Stimulated activated CD8-positive, alpha-beta memory T cell treated with anti-CD3 and anti-CD28 coated beads, Interleukin-15, amount 100 ng/mL, for 1 hour (primary cell): ENCODE results near the gene SDF4.
"Not testable (repeated sequence)": the region's sequence is repeated elsewhere in the genome, so short reads cannot be mapped to it uniquely, and the experiment has no call there.

ENCODE experiments used
- DNase-seq: peaks from one replicate; pipeline ENCODE4 v3.0.0-alpha.2; 2020; ENCODE audit warnings: low read depth

SDF4 gene

DNA sequence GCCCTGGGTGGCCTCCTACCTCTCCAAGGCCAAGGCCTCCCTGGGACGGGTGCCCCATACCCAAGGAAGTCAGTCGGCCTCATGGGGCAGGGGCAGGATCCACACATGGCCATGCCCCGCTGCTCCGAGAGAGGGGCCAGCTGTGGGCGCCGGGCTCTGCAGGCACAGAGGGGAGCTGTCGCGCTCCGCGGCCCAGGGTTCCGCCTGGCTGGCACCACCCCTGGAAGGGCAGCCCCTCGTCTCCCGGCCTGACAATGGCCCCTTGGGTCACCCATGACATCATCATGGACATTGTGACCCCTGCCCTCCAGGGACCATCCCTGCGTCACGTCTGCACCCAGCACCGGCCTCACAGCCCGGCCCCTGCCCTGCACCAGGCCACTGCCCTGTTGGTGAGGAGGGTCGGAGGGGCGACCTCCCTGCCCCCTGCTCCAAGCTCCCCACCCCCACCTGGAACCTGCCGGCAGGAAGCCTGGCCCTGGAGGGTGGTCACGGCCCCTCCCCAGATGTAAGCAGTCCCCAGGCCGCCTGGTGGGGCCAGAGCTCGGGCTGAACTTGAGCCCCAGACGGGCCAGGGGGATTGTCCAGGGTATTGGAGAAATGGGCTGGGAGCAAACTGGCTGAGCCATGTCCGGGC, 52.3 kb downstream of the SDF4 start:
- DNase-seq: no peak

DNA sequence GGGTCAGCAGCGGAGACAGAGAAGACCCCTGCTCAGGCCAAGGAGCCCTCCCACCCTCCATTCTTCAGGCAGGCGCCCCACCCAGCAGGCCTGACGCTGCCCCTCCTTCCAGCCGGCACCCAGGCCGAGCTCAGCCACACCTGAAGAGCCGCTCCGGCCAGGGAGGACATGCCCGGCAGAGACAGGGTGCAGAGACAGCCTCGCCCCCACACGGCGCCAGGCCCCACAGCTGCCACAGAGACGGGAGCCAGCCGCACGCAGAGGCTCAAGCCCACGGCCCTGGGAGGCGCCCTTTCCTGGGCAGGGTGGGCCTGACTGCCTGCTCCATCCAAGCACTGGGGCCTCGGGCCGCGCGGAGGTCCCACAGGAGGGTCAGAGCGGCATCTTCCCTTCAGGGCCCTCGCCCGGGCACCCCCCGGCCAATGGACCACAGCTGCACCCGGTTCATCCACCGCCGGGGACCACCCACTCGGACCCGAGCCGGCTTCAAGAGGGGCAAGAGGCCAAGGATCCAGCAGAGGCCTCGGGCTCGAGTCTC, 52.9 kb downstream of the SDF4 start:
- DNase-seq: no peak

DNA sequence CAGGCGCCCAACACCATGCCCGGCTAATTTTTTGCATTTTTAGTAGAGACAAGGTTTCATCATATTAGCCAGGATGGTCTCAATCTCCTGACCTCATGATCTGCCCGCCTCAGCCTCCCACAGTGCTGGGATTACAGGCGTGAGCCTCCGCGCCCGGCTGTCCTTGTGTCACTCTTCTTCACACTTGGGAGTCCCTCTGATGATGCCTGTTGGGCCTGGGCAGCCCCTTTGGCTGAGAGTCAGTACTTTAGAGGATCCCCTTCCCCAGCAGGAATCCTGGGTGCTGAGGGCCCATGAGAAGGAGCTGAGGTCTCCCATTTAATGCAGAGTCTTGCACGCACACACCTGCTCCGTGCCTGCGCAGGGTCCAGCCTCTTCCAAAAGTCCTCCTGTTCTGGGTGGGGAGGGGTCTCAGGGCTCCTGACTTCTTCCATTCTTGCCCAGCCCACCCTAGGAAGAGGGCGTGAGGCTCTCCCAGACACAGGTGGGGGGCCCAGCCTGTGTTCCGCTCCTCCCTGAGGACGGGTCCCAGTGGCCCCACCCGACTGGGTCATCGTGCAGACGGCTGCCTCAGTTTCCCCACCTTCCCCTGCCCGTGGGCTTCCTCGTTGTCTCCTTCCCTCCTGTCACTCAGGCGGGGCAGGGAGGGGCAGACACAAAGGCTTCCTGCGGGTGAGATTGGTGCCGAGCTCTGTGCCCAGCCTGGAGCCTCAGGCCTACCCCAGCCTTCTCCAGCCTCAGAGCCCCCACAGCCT, 54.2 kb downstream of the SDF4 start:
- DNase-seq: no peak

DNA sequence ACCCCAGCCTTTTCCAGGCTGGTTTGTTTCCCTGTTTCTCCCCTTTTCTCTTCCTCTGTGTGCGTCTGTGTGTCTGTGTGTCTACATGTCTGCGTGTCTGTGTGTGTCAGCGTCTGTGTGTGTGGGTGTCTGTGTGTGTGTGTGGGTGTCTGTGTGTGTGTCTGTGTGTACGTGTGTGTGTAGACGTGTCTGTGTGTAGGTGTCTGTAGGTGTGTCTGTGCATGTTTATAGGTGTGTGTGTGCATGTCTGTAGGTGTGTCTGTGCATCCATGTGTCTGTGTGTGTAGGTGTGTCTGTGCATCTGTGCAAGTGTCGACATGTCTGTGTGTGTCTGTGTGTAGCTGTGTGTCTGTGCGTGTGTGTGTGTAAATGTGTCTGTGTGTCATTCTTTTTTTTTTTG, 54.9 kb downstream of the SDF4 start:
- DNase-seq: no peak

DNA sequence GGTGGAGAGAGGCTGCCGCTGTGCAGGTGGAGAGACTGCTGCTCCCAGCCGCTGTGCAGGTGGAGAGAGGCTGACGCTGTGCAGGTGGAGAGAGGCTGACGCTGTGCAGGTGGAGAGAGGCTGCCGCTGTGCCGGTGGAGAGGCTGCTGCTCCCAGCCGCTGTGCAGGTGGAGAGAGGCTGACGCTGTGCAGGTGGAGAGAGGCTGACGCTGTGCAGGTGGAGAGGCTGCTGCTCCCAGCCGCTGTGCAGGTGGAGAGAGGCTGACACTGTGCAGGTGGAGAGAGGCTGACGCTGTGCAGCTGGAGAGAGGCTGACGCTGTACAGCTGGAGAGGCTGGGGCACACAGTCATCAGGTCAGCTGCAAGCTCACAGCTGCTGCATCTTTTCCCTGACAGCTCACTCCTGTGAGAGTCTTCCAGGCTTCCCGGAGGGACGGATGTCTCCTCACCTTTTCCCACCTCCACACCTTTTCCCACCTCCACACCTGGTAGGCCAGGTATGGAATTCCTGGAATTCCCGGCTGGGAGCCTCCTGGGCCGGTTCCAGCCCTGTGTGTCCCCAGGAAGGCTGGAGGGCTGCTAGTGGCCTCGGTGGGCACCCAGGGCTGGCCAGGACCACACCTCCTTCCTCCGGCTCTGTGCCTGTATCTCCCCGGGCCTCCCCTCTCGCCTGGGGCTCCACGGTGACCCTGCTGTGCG, 55.6 kb downstream of the SDF4 start:
- not testable (repeated sequence) for DNase-seq

DNA sequence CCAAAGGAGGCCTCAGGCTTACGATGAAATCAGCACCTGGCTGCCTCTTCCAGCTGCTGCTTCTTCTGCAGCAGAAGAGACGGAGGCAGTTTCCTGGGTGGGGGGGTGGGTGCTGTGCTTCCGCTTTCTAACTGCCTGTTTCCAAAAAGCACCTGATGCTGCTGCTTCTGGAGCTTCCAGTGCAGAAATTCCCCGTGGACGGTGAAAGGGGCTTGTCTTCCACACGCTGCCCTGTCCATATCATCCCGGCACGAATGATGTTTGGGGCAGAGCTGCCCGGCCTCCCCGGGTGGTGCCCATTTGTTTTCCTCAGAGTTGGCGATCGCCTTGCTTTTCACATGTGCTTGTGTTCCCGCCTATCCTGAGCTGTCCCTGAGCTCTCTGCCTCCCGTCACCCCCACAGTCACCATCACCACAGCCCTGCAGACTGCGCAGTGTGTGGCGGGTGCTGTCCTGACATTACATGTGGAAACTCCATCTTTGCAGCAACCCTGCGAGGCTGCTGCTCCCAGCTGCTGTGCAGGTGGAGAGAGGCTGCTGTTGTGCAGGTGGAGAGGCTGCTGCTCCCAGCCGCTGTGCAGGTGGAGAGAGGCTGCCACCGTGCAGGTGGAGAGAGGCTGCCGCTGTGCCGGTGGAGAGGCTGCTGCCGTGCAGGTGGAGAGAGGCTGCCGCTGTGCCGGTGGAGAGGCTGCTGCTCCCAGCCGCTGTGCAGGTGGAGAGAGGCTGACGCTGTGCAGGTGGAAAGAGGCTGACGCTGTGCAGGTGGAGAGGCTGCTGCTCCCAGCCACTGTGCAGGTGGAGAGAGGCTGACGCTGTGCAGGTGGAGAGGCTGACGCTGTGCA, 56.4 kb downstream of the SDF4 start:
- no peak for DNase-seq

DNA sequence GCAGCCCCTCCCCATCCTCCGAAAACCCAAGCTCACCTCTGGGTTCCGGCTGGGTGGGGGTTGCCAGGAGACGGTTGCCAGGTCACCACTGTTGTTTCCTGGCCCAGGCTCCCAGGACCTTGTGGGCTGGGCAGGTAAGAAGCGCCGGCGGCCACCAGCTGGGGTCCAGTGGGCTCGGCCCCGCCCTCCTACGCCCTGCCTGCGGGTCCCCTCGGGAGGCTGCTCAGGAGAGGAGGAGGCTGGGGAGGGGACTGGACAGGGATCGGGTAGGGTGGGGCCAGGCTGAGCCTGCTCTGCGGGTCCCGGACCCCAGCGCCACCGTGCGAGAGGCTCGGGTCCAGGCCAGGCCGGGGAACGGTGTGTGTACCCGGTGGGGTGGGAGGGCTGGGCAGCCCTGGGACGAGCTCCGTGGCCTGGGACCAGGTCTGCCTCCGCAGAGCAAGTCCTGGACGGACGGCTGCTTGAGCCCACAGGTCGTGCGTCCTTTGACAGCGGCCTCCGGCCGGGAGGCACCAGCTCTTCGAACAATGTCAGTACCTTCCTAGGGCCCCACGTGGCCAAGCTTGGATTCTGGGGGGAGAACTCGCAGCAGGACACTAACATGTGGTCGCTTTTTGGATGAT, 57.9 kb downstream of the SDF4 start, which contains the start of gene TTLL10:
TSS of gene TTLL10 (plus strand) at position 88 of the 623 bp plus-strand sequence. CDS start 5,336 bp downstream, outside the sequence.
- DNase-seq: peak; percentile 31

DNA sequence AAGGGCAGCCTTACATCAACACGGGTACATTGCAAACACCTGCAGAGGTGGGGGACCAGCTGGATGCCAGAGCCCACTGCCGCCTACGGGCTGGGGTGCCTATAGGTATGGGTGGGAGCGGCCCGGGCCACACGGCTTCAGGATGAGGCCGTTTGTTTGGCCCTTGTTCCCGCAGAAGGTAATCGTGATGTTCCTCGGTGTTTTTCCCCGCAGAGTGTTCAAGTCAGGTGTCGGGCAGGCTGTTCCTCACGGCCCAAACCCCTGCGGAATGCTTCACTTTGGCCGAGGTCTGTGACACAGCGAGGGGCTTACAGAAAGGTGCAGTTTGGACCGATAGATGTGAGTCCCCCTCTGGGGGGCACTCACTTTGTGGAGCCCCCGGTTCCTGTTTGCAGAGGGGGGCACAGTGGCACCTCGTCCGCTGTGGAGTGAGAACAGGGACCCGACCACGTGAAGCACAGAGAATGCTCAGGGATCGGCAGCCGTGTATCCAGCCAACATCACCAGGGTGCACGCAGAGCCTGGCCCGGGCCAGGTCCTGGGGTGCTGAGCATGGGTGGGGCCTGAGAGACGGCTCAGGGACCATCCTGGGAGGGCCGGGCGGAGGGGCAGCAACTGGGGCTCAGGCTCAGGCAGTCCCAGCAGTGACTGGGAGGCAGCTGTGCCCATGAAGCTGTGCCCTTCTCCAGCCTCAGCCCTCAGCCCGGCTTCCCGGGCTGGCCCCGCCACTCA, 58.6 kb downstream of the SDF4 start:
- no peak for DNase-seq

DNA sequence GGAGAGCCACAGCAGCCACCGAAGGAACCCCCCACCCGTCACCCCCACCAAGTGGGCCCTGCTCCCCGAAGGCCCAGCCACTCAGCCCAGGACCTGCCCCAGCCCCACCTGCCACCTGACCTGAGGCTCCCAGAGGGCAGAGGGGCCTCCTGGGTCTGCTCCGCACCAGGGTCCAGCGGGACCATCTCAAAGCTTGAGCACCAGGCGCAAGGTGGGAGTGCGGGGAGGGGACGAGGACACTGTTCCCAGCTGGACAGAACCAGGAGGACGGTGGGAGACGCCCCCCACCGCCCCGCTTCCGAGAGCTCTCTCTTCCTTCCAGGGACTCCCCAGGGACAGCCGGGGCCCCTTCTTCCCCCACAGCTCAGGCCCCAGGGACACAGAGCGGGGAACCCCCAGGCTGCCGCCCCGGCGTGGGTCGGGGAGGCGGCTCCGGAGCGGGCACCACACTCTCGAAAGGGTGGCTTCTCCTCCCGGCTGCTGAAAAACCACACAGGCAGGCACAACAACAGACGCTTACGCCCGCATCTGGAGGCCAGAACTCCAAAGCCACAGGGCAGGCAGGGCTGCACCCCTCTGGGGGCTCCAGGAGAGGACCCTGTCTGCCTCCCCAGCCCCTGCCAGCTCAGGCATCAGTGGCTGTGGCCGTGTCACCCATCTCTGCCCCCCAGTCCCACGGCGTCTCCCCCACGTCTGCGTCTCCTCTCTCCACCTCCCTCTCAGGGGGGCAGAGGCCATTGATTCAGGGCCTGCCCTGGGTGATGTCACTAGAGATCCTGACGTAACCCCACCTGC, 60.1 kb downstream of the SDF4 start:
- DNase-seq: no peak

DNA sequence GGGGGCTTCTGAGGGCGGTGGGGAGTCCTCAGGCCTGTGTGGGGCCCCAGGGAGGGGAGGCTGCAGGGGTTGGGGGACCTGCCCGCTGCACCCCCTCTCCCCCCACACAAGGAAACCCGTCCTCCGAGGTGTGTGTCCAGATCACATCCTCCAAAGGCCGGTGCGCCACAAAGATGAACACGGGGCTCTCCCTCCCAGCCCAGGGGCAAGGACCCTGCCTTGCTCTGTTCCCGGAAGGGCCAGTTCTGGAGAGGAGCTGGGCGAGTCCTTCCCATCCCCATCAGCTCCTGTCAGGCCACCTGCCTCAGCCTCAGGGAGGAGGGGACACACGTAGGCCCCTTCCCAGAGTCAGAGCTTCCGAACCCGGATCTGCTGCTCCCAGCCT, 60.6 kb downstream of the SDF4 start:
- DNase-seq: no peak

DNA sequence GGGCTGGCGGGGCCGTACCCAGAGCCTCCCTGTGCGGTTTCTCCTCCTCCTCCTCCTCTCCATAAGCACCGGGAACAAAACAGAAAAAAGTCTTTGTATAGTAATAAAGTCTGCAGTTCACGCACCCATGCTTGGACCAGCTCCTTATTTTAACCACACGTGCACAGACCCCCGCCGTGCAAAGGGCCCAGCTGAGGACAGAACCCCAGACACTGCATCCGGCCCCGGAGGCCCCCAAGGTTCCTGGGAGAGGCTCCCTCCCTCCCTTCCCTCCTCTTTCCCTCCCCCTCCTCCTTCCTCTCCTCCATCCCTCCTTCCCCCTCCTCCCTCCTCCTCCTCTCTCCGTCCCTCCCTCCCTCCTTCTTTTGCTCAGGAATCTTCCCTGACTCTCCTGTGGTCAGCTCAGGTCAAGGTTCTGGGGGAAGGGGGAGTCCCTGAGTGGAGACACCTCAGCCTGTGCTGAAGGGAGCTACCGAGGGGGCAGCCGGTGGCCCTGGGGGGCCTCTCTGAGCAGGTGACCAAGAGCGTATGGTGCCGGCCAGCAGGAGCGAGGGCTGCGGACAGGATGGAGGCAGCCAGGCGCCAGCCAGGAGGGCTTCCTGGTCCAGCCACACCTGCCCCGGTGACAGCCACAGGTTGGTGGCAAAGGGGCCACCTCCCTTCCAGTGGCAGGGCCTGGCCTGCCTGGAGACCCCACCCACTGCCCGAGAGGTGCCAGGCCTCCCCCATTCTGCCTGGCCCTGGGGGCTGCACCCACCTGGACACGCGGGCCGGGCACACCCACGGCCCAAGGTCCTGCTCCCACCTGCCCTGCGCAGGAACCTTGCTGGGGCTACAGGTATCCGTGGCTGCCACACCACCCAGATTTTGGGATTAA, 61.3 kb downstream of the SDF4 start:
- DNase-seq: no peak

DNA sequence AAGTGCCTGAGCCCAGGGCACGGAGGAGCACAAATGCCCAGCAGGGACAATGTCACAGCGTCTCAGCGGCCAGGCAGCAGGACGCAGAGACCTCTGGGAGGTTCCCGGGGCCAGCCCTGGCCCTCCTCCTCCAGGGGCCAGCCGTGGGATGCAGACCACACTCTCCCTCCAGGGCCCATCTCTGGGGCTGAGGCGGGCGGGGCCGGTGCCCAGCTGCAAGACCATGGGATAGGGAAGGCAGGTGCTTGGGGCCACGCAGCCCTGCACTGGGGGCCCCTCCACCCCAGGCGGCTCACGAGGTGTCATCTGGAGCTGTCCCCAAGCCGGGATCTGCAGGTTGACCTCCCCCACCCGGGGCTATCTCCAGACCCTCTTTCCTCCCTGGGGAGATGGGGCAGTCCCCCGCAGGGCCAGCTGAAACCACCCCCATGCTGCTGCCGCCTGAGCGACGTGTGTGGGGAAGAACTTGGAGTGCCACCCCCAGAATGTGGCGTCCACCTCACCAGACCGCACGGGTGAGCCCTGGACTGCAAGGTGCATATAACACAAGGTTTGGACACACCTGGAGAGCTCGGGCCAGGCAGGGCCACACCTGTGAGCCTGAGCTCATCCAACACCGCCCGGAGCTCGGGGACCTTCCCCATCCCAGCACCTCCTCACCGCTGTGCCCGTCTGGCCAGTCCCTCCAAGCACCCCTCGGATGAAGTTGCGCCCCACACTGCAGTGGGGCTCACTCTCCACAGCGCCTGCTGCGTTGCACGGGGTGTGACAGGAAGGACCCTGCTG, 62.2 kb downstream of the SDF4 start:
- no peak for DNase-seq

DNA sequence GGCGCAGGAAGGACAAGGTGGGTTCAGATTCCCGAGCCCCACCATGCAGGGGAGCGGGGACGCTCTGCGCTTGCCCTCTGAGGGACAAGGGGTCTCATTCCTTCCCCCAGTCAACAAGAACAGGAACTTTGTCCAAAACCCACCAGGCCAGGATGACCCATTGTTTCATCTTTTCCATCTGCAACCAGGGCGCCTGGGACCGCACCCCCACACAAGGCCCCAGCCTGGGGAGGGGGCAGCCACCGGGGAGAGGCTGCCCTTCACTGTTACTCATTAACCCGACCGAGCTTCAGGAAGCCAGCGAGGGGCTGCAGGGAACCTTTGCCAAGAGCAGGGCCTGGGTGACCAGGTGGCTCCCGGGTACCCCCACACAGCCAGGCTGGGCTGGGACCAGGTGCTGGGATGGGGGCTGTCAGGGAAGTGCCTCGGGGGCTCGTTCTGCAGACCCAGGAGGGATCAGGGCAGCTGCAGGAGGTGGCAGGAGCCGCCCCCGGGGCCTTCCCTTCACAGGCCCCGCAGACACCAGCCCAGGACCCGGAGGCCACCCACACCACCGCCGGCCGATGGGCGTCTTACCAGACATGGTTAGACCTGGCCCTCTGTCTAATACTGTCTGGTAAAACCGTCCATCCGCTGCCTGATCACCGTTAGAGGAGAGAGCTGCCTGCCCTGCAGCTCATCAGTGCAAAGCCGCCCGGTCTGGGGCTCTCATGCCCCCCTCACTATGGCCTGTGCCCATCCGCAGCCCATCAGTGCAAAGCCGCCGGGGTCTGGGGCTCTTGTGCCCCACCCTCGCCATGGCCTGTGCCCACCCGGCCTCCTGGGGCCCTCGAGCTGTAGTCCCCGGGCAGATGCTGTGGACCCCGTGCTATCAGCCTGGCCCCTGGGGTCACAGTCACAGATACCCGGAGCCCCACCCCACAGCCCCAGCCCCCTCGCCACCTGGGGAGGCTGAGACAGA, 63.1 kb downstream of the SDF4 start:
- no peak for DNase-seq

DNA sequence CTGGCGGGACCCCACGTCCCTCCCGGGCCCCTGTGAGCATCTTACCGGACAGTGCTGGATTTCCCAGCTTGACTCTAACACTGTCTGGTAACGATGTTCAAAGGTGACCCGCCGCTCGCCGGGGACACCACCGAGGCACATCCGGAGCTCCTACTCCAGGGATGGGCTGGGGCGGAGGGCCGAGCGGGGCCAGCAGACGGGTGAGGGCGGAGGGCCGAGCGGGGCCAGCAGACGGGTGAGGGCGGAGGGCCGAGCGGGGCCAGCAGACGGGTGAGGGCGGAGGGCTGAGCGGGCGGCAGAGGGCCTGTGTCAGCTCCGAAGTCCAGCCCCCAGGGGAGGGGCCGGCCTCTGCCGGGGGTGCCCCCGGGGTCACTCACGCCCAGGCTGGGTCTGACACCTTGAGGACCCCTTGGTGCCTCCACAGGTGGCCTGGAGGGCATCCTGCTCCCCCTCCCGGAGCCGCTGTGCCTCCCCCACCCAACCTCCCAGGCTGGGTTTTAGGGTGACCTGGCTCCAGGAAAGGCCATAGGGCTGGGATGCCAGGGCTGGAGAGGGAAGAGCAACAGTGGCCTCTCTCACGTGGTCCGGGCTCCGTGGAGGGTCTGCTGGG, 63.9 kb downstream of the SDF4 start:
- no peak for DNase-seq

DNA sequence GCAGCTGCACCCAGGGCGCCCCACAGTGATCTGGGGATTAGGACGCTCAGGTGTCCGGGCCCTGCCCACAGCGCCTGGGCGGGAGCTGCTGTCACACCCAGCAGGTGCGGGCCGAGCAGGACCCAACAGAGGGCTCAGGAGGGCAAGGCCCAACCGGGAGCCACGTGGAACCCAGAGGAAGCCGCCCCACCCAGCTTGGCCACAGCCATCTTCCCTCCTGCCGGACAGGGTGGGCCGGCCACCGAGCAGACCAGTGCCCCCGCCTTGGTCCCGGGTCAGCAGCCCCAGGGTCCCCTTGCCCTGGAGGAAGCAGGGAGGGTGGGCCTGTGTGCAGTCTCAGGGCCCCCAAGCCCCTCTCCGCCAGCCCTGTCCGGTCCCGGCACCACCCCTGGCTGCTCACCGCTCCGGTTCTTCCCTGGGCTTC, 64.4 kb downstream of the SDF4 start:
- no peak for DNase-seq
